H1 (cell line): Measurements from ENCODE around the gene TRIL. TPM values are rescaled to one million over a fixed set of nuclear protein-coding genes. Genes with fewer than 3 reads are reported as not detected.

Source experiments
- CTCF ChIA-PET: fragments of 300-600 bp; sonication (Branson Sonifier 250); formaldehyde crosslinking; loops from one replicate; lab custom pipeline; 2021; ENCODE audit not compliant: partially characterized antibody; lab: Charles Lee
- POLR2A ChIA-PET: fragments of 300-600 bp; sonication (Branson Sonifier 250); formaldehyde crosslinking; loops from one replicate; lab custom pipeline; 2021; ENCODE audit warnings: inconsistent platforms; ENCODE audit not compliant: partially characterized antibody; lab: Charles Lee
- DNase-seq, 2 experiments: peaks; one replicate each; pipeline versions ENCODE4 v3.0.0 to v3.0.0-alpha.2; 2010 to 2022; ENCODE audit warnings: low spot score in 2 of 2, low read depth in 1 of 2, mixed read lengths in 1 of 2
- FAIRE-seq: peaks from 2 replicates; lab custom pipeline; 2011; peaks lifted over from hg19 to GRCh38; lab: Jason Lieb, UNC
- H2AFZ ChIP-seq: 2 replicates; pipeline ENCODE4 v1.8.1; 2012; ENCODE audit warnings: low read length, inconsistent platforms
- H2AK5ac ChIP-seq: 2 replicates; pipeline ENCODE4 v1.6.1; 2013; ENCODE audit warnings: low read depth, low read length
- H2BK120ac ChIP-seq: replicated peaks from 2 replicates; pipeline ENCODE3; 2013; ENCODE audit warnings: low read depth, low read length, inconsistent platforms
- H2BK12ac ChIP-seq: 2 replicates; pipeline ENCODE4 v1.6.1; 2013; ENCODE audit warnings: low read depth, low read length
- H2BK15ac ChIP-seq: 2 replicates; pipeline ENCODE4 v1.6.1; 2013; ENCODE audit warnings: low read length
- H2BK20ac ChIP-seq: 2 replicates; pipeline ENCODE4 v1.6.1; 2013; ENCODE audit warnings: low read length
- H2BK5ac ChIP-seq: 2 replicates; pipeline ENCODE4 v1.6.1; 2013; ENCODE audit warnings: low read depth, low read length
- H3K14ac ChIP-seq: 2 replicates; pipeline ENCODE4 v1.6.1; 2013; ENCODE audit warnings: inconsistent platforms; ENCODE audit not compliant: insufficient read length
- H3K18ac ChIP-seq: 2 replicates; pipeline ENCODE4 v1.6.1; 2013; ENCODE audit warnings: low read length; ENCODE audit errors: extremely low read depth
- H3K23ac ChIP-seq: 2 replicates; pipeline ENCODE4 v1.6.1; 2013; ENCODE audit warnings: inconsistent platforms; ENCODE audit not compliant: insufficient read length
- H3K23me2 ChIP-seq: 2 replicates; pipeline ENCODE4 v1.6.1; 2013; ENCODE audit warnings: low read depth, low read length
- H3K27ac ChIP-seq: 2 replicates; pipeline ENCODE4 v1.6.1; 2011; ENCODE audit warnings: low read depth, low read length, inconsistent platforms
- H3K27me3 ChIP-seq, 4 experiments: replicated peaks in 1 of 4; 1 replicate in 1 of 4; 2 replicates in 3 of 4; pipeline versions ENCODE4 v1.6.1 to v1.8.1; 2011 to 2013; ENCODE audit warnings: low read length in 3 of 4, mild to moderate bottlenecking in 3 of 4, inconsistent platforms in 2 of 4, mixed read lengths in 2 of 4, moderate library complexity in 1 of 4; ENCODE audit not compliant: control insufficient read depth in 3 of 4, insufficient read depth in 3 of 4; ENCODE audit errors: extremely low read depth in 1 of 4
- H3K36me3 ChIP-seq, 4 experiments: 2 replicates each; pipeline versions ENCODE4 v1.6.1 to v1.8.1; 2011 to 2013; ENCODE audit warnings: mild to moderate bottlenecking in 4 of 4, low read length in 3 of 4, moderate library complexity in 2 of 4, control low read depth in 1 of 4, inconsistent platforms in 1 of 4; ENCODE audit not compliant: insufficient read depth in 4 of 4, control insufficient read depth in 2 of 4
- H3K4ac ChIP-seq: replicated peaks from 2 replicates; pipeline ENCODE3; 2013; ENCODE audit warnings: low read length, low read depth, mixed read lengths, inconsistent platforms; ENCODE audit not compliant: insufficient read length
- H3K4me1 ChIP-seq, 4 experiments: replicated peaks in 1 of 4; 1 replicate in 1 of 4; 2 replicates in 3 of 4; pipeline versions ENCODE4 v1.6.1 to v1.8.1; 2011 to 2013; ENCODE audit warnings: low read length in 3 of 4, inconsistent platforms in 2 of 4, mixed read lengths in 1 of 4; ENCODE audit not compliant: insufficient read depth in 4 of 4, control insufficient read depth in 3 of 4
- H3K4me2 ChIP-seq, 2 experiments: 2 replicates each; pipeline versions ENCODE4 v1.6.1 to v1.8.1; 2011 to 2013; ENCODE audit warnings: low read depth in 2 of 2, low read length in 2 of 2, control low read depth in 1 of 2, inconsistent platforms in 1 of 2, mild to moderate bottlenecking in 1 of 2; ENCODE audit not compliant: insufficient read depth in 1 of 2
- H3K4me3 ChIP-seq, 4 experiments: fragments of 200-600, 300-600 bp in 1 of 4; sonication (generic), shearing (Covaris generic), sonication (Bioruptor Twin) in 1 of 4; 2 replicates each; pipeline versions ENCODE4 v1.5.1 to v1.8.1; 2011 to 2016; ENCODE audit warnings: low read length in 4 of 4, low read depth in 3 of 4, control low read depth in 2 of 4, inconsistent platforms in 2 of 4, mild to moderate bottlenecking in 2 of 4, mixed read lengths in 1 of 4, moderate library complexity in 1 of 4; ENCODE audit not compliant: insufficient read depth in 2 of 4; ENCODE audit errors: extremely low read depth in 1 of 4
- H3K56ac ChIP-seq: replicated peaks from 2 replicates; pipeline ENCODE3; 2013; ENCODE audit warnings: low read depth, mild to moderate bottlenecking, mixed read lengths, low read length, inconsistent platforms; ENCODE audit not compliant: insufficient read length
- H3K79me1 ChIP-seq: 2 replicates; pipeline ENCODE4 v1.6.1; 2013; ENCODE audit warnings: low read depth, low read length, control low read depth
- H3K79me2 ChIP-seq, 2 experiments: 2 replicates each; pipeline versions ENCODE4 v1.6.1 to v1.8.1; 2012 to 2013; ENCODE audit warnings: low read length in 2 of 2, mild to moderate bottlenecking in 2 of 2, inconsistent platforms in 1 of 2; ENCODE audit not compliant: insufficient read depth in 2 of 2, control insufficient read depth in 1 of 2
- H3K9ac ChIP-seq, 4 experiments: replicated peaks in 1 of 4; 1 replicate in 1 of 4; 2 replicates in 3 of 4; pipeline versions ENCODE4 v1.6.1 to v1.8.1; 2011 to 2013; ENCODE audit warnings: low read depth in 3 of 4, low read length in 3 of 4, control low read depth in 2 of 4, mild to moderate bottlenecking in 2 of 4, moderate library complexity in 2 of 4, inconsistent platforms in 1 of 4; ENCODE audit errors: extremely low read depth in 1 of 4
- H3K9me3 ChIP-seq, 2 experiments: 2 replicates each; pipeline versions ENCODE4 v1.6.1 to v1.8.1; 2012 to 2013; ENCODE audit warnings: mild to moderate bottlenecking in 2 of 2, moderate library complexity in 2 of 2, control low read depth in 1 of 2, inconsistent platforms in 1 of 2, low read depth in 1 of 2, low read length in 1 of 2, mixed read lengths in 1 of 2; ENCODE audit not compliant: insufficient read depth in 2 of 2
- H4K20me1 ChIP-seq, 2 experiments: replicated peaks in 1 of 2; 2 replicates each; pipeline versions ENCODE3 to v1.8.1; 2011 to 2013; ENCODE audit warnings: inconsistent platforms in 2 of 2, low read length in 2 of 2, mild to moderate bottlenecking in 1 of 2; ENCODE audit not compliant: insufficient read depth in 2 of 2, control insufficient read depth in 1 of 2
- H4K5ac ChIP-seq: 2 replicates; pipeline ENCODE4 v1.6.1; 2013; ENCODE audit warnings: low read length, low read depth, mixed read lengths, inconsistent platforms; ENCODE audit not compliant: insufficient read length
- H4K8ac ChIP-seq: 2 replicates; pipeline ENCODE4 v1.8.0; 2013; ENCODE audit warnings: mild to moderate bottlenecking, moderate library complexity, low read length, inconsistent platforms; ENCODE audit not compliant: insufficient read depth; ENCODE audit errors: extremely low read depth
- H4K91ac ChIP-seq: replicated peaks from 2 replicates; pipeline ENCODE3; 2013; ENCODE audit warnings: low read length, mixed read lengths, inconsistent platforms; ENCODE audit not compliant: insufficient read length
- BACH1 ChIP-seq: IDR thresholded peaks from 2 replicates; pipeline ENCODE4 v1.6.1; 2012; ENCODE audit warnings: low read length, improper control_type of control experiment
- BCL11A ChIP-seq, 2 experiments: IDR thresholded peaks; one replicate each; pipeline ENCODE4 v1.6.1; 2011; ENCODE audit warnings: low read depth in 2 of 2, low read length in 2 of 2, mild to moderate bottlenecking in 2 of 2
- CHD1 ChIP-seq: IDR thresholded peaks from 2 replicates; pipeline ENCODE4 v1.6.1; 2012; ENCODE audit warnings: low read depth, low read length, improper control_type of control experiment
- EGR1 ChIP-seq: IDR thresholded peaks from 2 replicates; pipeline ENCODE4 v1.6.1; 2011; ENCODE audit warnings: low read depth, low read length, borderline replicate concordance
- FOSL1 ChIP-seq: IDR thresholded peaks from 2 replicates; pipeline ENCODE4 v1.6.1; 2011; ENCODE audit warnings: mild to moderate bottlenecking, low read depth, low read length, moderate library complexity; ENCODE audit not compliant: insufficient read depth
- POLR2AphosphoS5 ChIP-seq: IDR thresholded peaks from 2 replicates; pipeline ENCODE4 v1.6.1; 2011; ENCODE audit warnings: low read depth, low read length
- RAD21 ChIP-seq, 2 experiments: IDR thresholded peaks in 1 of 2; conservative IDR thresholded peaks in 1 of 2; 2 replicates each; pipeline ENCODE4 v1.6.1; 2011; ENCODE audit warnings: low read depth in 2 of 2, low read length in 2 of 2, improper control_type of control experiment in 1 of 2, inconsistent platforms in 1 of 2, mild to moderate bottlenecking in 1 of 2, moderate library complexity in 1 of 2
- RFX5 ChIP-seq: IDR thresholded peaks from 2 replicates; pipeline ENCODE4 v1.6.1; 2011; ENCODE audit warnings: low read depth, low read length, improper control_type of control experiment, borderline replicate concordance
- TAF1 ChIP-seq: IDR thresholded peaks from 2 replicates; pipeline ENCODE4 v1.6.1; 2011; ENCODE audit warnings: mild to moderate bottlenecking, low read depth, low read length
- TBP ChIP-seq: IDR thresholded peaks from 2 replicates; pipeline ENCODE4 v1.6.1; 2011; ENCODE audit warnings: low read depth, low read length, improper control_type of control experiment
- TCF12 ChIP-seq: IDR thresholded peaks from 2 replicates; pipeline ENCODE4 v1.6.1; 2011; ENCODE audit warnings: low read depth, mild to moderate bottlenecking, low read length
- polyA plus RNA-seq, 7 experiments: library from polyadenylated mRNA; depleted of rRNA in 3 of 7; stranded (reverse) in 5 of 7; unstranded in 2 of 7; fragments of >200 nt in 5 of 7; fragments of 200-250 nt in 2 of 7; gene quantifications; 1 replicate in 5 of 7; 2 replicates in 1 of 7; 4 replicates in 1 of 7; pipeline versions ENCODE4 v1.2.1 to v1.2.3, GENCODE V29; 2011 to 2013; ENCODE audit warnings: missing spikeins in 2 of 7, mixed read lengths in 2 of 7
- total RNA-seq: library from RNA; stranded (reverse); fragmentation: NEBNext Ultra II Directional; extraction: Animal tissue kit (Norgen Biotek cat#: 25700); gene quantifications from 2 replicates; pipeline ENCODE4 v1.2.1, GENCODE V29; 2021
- TF ChIP-seq, protein P1 (sequence below): IDR thresholded peaks from 2 replicates; pipeline ENCODE4 v1.6.1; 2012; ENCODE audit warnings: low read length, inconsistent platforms
- TF ChIP-seq, protein P2 (sequence below): IDR thresholded peaks from 2 replicates; pipeline ENCODE4 v1.6.1; 2011; ENCODE audit warnings: low read length, improper control_type of control experiment

The TRIL gene
- total and polyA plus RNA-seq, 2 of the 8 experiments (the other 6 are each of a cell fraction or from before 2014, with no cell fraction given): 3.9 to 5.5 TPM

DNA sequence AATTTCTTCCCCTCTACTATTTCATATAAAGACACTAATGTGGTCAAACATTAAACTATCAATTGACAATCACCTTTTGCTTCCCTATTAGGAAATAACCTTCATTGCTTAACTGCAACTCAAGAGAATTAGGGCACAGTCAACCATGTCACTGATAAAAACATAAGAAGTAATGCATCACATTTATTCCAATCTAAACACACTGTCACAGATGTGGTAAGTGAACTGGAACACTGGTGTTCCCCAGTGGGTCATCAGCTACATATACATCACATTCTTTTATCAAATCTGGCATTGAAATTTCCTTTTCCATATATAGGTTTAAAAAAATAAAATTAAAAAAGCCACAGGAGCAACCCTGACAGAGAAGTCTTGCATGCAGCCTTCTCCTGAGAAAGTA is 3.7 kb downstream of the TRIL start:
- Histone ChIP-seq H3K4me3 (peak overlapping the region in 1 of 4 experiments; percentile 60; a peak in 1 of 8 replicates), H3K79me1 (no peaks in the 10 kb centered on the region), H2BK15ac (no peak overlapping the region), H2BK20ac (no peak overlapping the region), H2BK12ac (no peak overlapping the region), H3K4ac (no peak overlapping the region)
- TF ChIP-seq BCL11A (IDR thresholded peaks at IDR 0.05; ENCODE audit: low read depth in 2 of 2, low read length in 2 of 2) (no peak), TAF1 (no peak), TCF12 (no peak), CHD1 (no peak), EGR1 (no peak), POLR2AphosphoS5 (no peak), TBP (no peak), FOSL1 (no peak), RAD21 (IDR thresholded peaks at IDR 0.05 in 1 of 2, conservative IDR thresholded peaks at IDR 0.05 in 1 of 2; ENCODE audit: low read depth in 2 of 2, low read length in 2 of 2) (no peak), BACH1 (no peak), RFX5 (no peak)
- TF ChIP-seq, protein P1, sequence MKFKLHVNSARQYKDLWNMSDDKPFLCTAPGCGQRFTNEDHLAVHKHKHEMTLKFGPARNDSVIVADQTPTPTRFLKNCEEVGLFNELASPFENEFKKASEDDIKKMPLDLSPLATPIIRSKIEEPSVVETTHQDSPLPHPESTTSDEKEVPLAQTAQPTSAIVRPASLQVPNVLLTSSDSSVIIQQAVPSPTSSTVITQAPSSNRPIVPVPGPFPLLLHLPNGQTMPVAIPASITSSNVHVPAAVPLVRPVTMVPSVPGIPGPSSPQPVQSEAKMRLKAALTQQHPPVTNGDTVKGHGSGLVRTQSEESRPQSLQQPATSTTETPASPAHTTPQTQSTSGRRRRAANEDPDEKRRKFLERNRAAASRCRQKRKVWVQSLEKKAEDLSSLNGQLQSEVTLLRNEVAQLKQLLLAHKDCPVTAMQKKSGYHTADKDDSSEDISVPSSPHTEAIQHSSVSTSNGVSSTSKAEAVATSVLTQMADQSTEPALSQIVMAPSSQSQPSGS: no peak
- TF ChIP-seq, protein P2, sequence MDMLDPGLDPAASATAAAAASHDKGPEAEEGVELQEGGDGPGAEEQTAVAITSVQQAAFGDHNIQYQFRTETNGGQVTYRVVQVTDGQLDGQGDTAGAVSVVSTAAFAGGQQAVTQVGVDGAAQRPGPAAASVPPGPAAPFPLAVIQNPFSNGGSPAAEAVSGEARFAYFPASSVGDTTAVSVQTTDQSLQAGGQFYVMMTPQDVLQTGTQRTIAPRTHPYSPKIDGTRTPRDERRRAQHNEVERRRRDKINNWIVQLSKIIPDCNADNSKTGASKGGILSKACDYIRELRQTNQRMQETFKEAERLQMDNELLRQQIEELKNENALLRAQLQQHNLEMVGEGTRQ: no peak
- TF ChIP-seq, all 59 proteins: peak for 0
- H3K27me3 ChIP-seq: peaks cover 11 to 42% (median 35%) of the 10 kb centered on the region in 4 experiments
- H3K36me3 ChIP-seq: no peaks in the 10 kb centered on the region
- peaks cover 0 to 3% of the 10 kb centered on the region in 2 experiments for H4K20me1 ChIP-seq
- ChIA-PET CTCF (interaction anchor here (0.7 to 34.2 kb wide), 9 partner anchors 11 to 157 kb away, joined by 3 to 576 read pairs (median 48); no protein-coding TSS in a partner anchor), POLR2A (no interaction called here)
- no peak overlapping the region for H2BK120ac ChIP-seq
- peak overlapping the region; percentile 72 to 93; a peak in 2 of 4 replicates for H3K4me2 ChIP-seq
- no peak overlapping the region for H4K5ac ChIP-seq
- H3K27ac ChIP-seq: no peak overlapping the region
- no peak overlapping the region for H2AK5ac ChIP-seq
- peaks cover 3 to 21% (median 16%) of the 10 kb centered on the region in 4 experiments for H3K4me1 ChIP-seq
- H2AFZ ChIP-seq: no peak overlapping the region
- no peak overlapping the region for H3K14ac ChIP-seq
- H3K79me2 ChIP-seq: no peaks in the 10 kb centered on the region
- H3K18ac ChIP-seq: no peak overlapping the region
- H2BK5ac ChIP-seq: no peak overlapping the region
- FAIRE-seq: no peak
- no peaks in the 10 kb centered on the region for H3K9me3 ChIP-seq
- no peak overlapping the region for H3K23ac ChIP-seq
- peaks cover 27% of the 10 kb centered on the region for H3K23me2 ChIP-seq
- H3K56ac ChIP-seq: no peak overlapping the region
- DNase-seq: no peak
- no peak overlapping the region for H3K9ac ChIP-seq
- H4K91ac ChIP-seq: no peak overlapping the region
- no peak overlapping the region for H4K8ac ChIP-seq
